Stimulated activated CD8-positive, alpha-beta memory T cell treated with anti-CD3 and anti-CD28 coated beads, Interleukin-12 subunit alpha, Interleukin-12 subunit beta, amount 100 ng/mL, for 24 hours (primary cell): ENCODE data around the gene MT1G.
"Not testable (repeated sequence)": the region's sequence is repeated elsewhere in the genome, so short reads cannot be mapped to it uniquely, and the experiment has no call there.

Source experiments
- DNase-seq: peaks from one replicate; pipeline ENCODE4 v3.0.0-alpha.2; 2020; ENCODE audit errors: extremely low read depth

MT1G gene

DNA sequence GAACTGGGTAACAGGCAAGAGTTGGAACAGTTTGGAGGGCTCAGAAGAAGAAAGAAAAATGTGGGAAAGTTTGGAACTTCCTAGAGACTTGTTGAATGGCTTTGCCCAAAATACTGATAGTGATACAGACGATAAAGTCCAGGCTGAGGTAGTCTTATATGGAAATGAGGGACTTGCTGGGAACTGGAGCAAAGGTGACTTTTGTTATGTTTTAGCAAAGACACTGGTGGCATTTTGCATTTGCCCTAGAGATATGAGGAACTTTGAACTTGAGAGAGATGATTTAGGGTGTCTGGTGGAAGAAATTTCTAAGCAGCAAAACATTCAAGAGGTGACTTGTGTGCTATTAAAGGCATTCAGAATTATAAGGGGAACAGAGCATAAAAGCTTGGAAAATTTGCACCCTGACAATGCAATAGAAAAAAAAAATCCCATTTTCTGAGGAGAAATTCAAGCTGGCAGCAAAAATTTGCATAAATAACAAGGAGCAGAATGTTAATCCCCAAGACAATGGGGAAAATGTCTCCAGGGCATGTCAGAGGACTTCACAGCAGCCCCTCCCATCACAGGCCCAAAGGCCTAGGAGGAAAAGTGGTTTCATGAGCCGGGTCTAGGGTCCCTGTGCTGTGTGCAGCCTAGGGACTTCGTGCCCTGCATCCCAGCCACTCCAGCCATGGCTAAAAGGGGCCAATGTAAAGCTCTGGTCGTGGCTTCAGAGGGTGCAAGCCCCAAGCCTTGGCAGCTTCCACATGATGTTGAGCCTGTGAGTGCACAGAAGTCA is 46.0 kb downstream of the MT1G start:
- DNase-seq: not testable (repeated sequence)

DNA sequence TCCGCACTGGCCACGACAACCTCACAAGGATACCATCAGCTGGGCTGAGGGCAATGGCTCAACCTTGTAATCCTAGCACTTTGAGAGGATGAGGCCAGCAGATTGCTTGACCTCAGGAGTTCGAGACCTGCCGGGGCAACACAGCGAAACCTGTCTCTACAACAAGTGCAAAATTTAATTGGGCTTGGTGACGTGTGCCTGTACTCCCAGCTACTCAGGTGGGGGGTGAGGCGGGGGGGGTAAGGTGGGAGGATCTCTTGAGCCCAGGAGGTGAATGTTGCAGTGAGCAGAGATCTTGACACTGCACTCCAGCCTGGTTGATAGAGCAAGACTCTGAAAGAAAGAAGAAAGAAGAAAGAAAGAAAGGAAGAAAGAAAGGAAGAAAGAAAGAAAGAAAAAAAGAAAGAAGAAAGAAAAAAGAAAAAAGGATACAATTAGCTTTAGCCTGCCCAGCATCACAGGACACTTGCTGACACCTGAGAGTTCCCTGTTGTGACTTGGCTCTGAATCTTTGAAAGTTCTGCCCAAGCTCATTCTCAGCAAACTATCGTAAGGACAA is 47.4 kb downstream of the MT1G start:
- no peak for DNase-seq

DNA sequence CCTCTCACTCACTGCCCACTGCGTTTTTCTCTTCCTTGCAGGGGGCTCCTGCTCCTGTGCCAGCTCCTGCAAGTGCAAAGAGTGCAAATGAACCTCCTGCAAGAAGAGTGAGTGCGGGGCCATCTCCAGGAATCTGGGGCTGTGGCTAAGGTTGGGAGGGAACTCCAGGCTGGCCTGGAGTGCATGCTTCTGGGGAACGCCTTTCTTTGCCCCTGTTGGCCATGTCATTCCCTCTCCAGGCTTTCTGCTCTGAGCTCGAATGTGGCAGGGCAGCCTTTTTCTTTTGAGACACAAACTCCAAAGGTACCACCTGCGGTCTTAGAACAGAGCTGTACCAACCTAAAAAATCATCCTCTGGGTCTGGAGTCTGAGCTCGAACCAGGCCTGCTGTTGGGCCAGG is 49.7 kb downstream of the MT1G start:
- no peak for DNase-seq

DNA sequence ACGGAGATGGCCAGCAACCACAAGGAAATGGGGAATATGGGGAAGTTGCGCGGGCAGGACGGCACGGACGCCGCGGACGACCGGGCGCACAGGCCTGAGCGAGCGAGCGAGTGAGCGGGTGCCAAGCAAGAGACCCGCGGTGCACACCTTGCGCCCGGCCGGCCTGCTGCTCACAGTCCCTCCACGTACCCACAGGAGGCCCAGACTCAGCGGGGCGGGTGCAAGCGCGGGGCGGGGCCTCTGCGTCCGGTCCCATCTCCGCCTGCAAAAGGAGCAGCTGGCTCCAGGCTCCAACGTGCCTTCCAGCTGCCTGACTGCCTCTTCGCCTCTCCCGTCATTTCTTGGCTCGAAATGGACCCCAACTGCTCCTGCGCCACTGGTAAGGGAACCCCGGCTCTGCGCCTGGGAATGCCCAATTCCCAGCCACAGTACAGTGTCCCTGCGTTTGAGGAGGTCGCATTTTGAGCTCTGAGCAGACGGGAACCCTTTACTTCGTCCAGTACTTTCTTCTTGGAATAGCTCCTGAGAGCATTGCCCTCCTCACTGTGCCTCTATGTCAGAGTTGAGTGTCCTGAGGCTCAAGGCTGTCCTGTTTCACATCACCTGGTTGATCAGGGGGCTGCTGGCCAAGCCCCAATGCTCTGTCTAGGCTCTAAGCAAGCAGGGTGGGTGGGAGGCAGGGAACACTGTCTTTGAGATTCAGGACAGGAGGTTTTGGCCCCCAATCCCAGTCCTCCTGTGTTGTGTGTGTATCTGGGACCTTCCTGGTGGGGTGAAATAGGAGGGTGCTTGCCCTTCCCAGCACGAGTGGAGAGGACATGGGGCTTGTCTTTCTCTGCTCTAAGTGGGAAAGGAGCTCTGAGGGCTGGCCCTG is 50.4 kb downstream of the MT1G start:
- no peak for DNase-seq
